Measurements from ENCODE around the gene AVPI1. TPM values are rescaled to one million over a fixed set of nuclear protein-coding genes. Genes with fewer than 3 reads are reported as not detected.

Gene AVPI1
- total and polyA plus RNA-seq, 10 of the 15 experiments (the other 5 are each of a cell fraction or from before 2014, with no cell fraction given) = 0.08 to 1.4 (median 0.84) TPM

- TF ChIP-seq MTA3 (IDR thresholded peaks at IDR 0.05; ENCODE audit: borderline replicate concordance, low read length) = no peak
- TF ChIP-seq IRF5 (IDR thresholded peaks at IDR 0.05; ENCODE audit: borderline replicate concordance) = no peak
- TF ChIP-seq RAD51 (IDR thresholded peaks at IDR 0.05) = no peak
- TF ChIP-seq ETV6 (conservative IDR thresholded peaks at IDR 0.05 in 1 of 2, IDR thresholded peaks at IDR 0.05 in 1 of 2; ENCODE audit: borderline replicate concordance in 1 of 2, low read depth in 1 of 2) = no peak
- TF ChIP-seq MYC (IDR thresholded peaks at IDR 0.05; ENCODE audit: insufficient read depth, insufficient read length, insufficient replicate concordance, low read length, severe bottlenecking) = no peak
- TF ChIP-seq SMARCA5 (IDR thresholded peaks at IDR 0.05) = peak; percentile 19; the same call in 1 of the 2 replicates
- TF ChIP-seq ELK1 (IDR thresholded peaks at IDR 0.05; ENCODE audit: low read depth, low read length) = no peak
- no peak for TF ChIP-seq NKRF (conservative IDR thresholded peaks at IDR 0.05)
- no peak for TF ChIP-seq BCL3 (IDR thresholded peaks at IDR 0.05; ENCODE audit: borderline replicate concordance, insufficient read depth, low read depth, low read length, poor library complexity, severe bottlenecking)
- no peak for TF ChIP-seq ZNF207 (IDR thresholded peaks at IDR 0.05; ENCODE audit: borderline replicate concordance)
- TF ChIP-seq EZH2 (IDR thresholded peaks at IDR 0.05; ENCODE audit: borderline replicate concordance, control insufficient read depth, low read depth, low read length) = no peak
- no peak for TF ChIP-seq KAT2A (conservative IDR thresholded peaks at IDR 0.05; ENCODE audit: control insufficient read depth, low read depth, low read length)
- TF ChIP-seq BCL11A (IDR thresholded peaks at IDR 0.05; ENCODE audit: low read depth, low read length) = no peak
- TF ChIP-seq MAX (IDR thresholded peaks at IDR 0.05; ENCODE audit: low read depth, low read length) = peak; percentile 23; the same call in 1 of the 2 replicates
- peak; percentile 33; the same call in 1 of the 2 replicates for TF ChIP-seq TCF3 (IDR thresholded peaks at IDR 0.05; ENCODE audit: borderline replicate concordance, insufficient read depth, low read depth, low read length)
- no peak for TF ChIP-seq PRDM15 (CRISPR knock-in tag; IDR thresholded peaks at IDR 0.05)
- TF ChIP-seq HDAC6 (IDR thresholded peaks at IDR 0.05; ENCODE audit: unreplicated experiment) = no peak
Observed at GRCh38 chr10:97640174-97640867, 46.7 kb downstream of the AVPI1 start, which contains the start of gene PI4K2A (continued).
